NCI-H1930 (cell line): ENCODE data around the gene CCDC187.

Experiments
- DNase-seq, 2 experiments: peaks; one replicate each; lab custom pipeline; 2025; lab: John Stamatoyannopoulos, UW

The CCDC187 gene

GRCh38 chr9:136339173-136339957 lies 35.5 kb upstream of the CCDC187 start:
- peak; percentile 8 to 14 for DNase-seq

DNA sequence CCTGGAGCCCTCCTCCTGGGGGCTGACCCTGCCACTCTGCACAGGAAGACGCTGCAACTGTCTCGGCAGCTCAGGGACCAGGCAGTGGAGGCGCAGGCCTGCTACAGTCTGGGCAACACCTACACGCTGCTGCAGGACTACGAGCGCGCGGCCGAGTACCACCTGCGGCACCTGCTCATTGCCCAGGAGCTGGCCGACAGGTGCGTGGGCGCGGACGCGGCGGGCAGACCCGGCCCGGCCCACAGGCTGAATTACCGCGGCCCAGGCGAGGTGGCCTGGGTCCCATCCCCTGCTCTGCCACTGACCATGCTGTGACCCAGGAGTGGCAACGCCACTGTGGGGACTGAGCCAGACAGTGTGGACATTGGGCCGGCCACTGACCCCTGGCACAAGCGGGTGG lies 34.6 kb upstream of the CCDC187 start:
- DNase-seq = no peak

DNA sequence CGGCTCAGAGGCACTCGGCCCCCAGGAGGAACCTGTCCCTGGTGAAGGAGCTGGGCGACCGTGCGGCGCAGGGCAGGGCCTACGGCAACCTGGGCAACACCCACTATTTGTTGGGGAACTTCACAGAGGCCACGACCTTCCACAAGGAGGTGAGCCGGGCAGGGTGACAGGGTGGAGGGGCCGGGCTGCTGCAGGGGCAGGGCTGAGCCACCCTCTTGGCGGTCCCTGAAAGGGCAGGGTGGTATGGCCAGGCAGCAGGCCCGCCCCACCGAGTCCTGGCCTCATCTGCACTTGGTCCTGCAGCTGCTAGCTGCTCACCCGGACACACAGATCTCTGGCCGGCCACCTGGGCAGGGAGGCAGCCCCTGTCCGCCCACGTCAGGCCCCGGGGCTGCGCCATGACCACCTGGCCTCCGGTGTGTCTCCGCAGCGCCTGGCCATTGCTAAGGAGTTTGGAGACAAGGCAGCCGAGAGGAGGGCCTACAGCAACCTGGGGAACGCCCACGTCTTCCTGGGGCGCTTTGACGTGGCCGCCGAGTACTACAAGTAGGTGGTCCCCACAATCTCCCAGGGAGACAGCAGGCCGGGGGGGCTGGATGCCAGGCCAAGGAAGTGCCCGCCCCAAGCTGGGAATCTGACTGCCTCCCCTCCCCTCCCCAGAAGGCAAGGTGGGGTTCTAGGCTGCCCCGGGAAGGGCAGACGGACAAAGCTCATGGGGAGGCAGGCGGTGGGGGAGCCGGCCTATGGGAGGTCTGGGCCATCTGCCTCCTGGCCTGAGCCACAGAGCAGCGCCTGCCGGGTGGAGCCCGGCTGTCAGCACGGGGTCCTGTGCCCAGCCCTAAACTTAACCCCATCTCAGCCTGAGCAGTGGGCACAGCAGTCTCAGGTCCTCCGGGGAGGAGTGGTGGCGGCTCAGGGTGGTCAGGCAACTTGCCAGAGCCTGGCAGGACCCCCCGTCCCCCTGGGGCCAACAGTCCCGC lies 33.8 kb upstream of the CCDC187 start:
- no peak for DNase-seq

- DNase-seq = no peak
Measured at GRCh38 chr9:136336881-136337280, 33.0 kb upstream of the CCDC187 start.

DNA sequence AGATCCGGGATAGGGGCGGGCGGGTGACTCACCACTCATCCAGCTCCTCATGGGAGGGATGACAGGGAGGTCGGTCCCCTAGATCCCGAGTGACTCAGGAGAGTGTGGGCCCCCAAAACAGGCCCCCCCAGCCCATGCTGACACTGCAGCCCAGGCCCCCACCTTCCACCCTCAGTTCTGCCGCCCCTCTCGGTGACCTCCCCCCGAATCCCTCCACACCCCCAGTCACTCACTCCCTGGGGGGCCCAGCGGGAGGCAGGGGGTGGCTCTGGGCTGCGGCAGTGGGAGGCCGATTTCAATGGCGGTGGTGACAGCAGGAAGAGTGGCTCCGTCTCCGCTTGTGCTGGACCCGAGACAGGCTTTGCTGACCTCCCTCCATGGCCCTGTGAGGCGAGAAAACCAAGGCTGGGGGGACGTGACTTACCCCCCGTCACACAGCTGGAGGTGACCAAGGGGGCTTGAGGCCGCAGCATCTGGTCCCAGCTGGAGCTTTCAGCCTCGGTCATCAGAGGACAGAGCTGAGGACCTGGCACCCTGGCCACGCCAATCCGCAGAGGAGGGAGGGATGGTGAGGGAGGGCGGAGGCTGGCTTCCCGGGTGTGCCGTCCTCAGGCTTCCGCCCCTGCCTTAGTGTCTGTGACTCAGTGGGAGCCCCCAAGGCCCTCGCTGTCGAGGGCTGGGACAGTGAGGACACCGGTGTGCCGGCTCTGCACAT lies 32.4 kb upstream of the CCDC187 start:
- DNase-seq = no peak

DNA sequence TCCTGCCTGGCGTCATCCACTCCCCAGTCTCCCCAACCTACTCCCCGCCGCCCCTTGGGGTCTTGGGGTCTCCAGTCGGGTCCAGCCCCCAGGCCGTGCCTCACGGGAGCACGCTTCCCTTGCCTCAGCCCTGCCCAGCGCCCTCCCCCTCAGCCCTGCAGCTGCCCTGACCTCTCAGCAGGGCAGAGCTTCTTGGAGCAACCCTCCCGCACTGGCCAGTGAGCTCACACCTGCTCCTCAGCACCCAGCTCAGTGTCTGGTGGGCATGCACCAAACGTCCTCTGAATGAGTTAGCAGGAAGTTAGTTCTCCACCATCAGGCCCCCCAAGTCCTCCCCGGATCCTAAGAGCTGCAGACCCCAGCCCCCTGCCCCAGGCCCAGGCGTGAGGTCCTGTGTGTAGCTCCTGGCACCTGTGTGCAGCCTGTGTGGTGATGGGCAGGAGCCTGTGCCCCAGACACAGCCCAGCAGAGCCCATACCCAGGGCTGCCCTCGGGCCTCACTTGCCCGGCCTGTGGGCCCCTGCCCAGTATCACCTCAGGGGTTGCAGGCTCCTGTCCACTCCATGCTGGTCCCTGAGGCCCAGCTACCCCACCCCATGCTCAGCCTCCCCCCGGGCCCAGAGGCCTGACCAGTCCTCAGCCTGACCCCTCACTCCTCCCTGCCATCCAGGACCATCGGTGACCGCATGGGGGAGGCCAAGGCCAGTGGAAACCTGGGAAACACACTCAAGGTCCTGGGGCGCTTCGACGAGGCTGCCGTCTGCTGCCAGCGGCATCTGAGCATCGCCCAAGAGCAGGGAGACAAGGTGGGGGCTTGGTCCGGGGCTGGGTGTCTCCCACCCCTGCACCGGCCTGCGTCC lies 31.6 kb upstream of the CCDC187 start:
- DNase-seq = no peak

DNA sequence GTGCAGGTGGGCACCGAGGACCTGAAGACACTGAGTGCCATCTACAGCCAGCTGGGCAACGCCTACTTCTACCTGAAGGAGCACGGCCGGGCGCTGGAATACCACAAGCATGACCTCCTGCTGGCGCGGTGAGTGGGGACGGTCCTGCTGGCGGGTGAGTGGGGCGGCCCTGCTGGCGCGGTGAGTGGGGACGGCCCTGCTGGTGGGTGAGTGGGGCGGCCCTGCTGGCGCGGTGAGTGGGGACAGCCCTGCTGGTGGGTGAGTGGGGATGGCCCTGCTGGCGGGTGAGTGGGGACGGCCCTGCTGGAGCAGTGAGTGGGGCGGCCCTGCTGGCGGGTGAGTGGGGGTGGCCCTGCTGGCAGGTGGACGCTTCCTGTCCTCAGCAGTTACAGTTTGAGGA lies 30.6 kb upstream of the CCDC187 start:
- no peak for DNase-seq

GRCh38 chr9:136333486-136333885 lies 29.6 kb upstream of the CCDC187 start:
- DNase-seq = no peak

- DNase-seq = no peak
Measured at GRCh38 chr9:136333045-136333444, 29.2 kb upstream of the CCDC187 start.

GRCh38 chr9:136332482-136332983 lies 28.6 kb upstream of the CCDC187 start:
- no peak for DNase-seq

- DNase-seq = no peak
Measured at GRCh38 chr9:136331556-136332481, 27.9 kb upstream of the CCDC187 start.

- DNase-seq = no peak
Measured at GRCh38 chr9:136331030-136331429, 27.1 kb upstream of the CCDC187 start.

DNA sequence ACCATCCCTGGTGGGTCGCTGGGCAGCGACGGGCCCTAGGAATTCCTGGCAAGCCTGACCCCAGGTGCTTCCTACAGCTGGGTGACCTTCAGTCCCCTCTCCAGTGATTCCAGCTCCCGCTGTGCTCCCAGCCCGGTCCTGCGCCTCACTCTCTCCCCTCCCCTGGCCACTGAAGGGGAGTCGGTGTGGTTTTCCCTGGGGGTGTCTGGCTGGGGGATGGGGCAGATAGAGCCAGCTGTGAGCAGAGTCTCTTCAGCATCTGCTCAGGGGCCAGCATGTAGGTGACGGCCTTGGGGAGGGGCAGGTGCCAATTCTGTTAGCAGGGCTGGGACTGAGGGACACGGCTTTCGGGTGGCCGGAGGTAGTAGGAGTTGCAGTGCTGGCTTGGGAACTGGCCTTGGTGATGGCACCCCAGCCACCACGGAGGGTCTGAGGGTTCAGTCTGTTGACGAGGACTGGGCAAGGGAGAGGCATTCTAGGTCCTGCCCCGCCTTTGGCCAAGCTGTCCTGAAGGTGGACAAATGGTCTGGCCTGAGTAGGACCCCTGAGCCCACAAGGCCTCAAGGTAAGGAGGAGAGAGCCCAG lies 26.6 kb upstream of the CCDC187 start:
- no peak for DNase-seq

GRCh38 chr9:136329636-136330405 lies 25.9 kb upstream of the CCDC187 start:
- DNase-seq = no peak

DNA sequence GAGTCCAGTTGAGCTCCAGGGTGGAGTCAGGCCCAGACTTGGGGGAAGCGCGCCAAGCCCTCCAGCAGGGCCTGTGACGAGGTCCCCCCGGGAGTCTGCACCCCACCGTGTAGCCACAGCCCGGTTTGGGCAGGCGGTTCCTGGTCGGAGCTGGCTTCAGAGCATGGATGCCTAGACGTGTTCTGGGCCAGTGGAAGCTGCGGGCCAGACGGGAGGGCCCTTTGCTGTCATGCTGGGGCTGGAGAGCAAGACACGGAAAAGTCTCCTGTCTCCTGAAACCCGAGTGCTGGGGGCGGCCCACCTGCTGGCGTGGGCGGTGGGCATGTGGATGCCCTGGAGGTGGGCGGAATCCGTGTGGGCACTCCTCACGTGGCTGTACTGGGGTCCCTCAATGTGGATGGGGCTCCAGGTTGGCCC lies 25.3 kb upstream of the CCDC187 start:
- DNase-seq = no peak

DNA sequence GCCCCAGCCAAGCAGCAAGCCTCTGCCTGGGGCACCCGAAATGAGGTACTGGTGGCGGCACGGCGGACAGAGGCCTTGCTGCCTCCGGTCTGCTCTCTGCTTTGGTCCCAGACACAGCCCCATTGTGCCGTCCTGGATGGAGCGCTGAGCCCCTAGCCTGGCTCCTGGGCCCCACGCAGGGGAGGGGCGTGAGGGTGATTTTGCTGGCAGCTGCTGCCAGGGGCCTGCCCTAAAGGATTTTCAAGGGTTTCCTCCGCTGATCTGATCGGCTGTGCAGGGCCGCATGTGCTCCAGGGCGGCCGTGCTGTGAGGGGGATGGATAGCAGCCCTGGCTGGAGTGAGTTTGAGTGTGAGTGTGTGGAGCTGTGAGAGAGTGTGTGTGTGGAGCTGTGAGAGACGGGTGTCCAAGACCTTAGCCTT lies 24.7 kb upstream of the CCDC187 start:
- no peak for DNase-seq

- DNase-seq = no peak
Measured at GRCh38 chr9:136328011-136328621, 24.2 kb upstream of the CCDC187 start.

DNA sequence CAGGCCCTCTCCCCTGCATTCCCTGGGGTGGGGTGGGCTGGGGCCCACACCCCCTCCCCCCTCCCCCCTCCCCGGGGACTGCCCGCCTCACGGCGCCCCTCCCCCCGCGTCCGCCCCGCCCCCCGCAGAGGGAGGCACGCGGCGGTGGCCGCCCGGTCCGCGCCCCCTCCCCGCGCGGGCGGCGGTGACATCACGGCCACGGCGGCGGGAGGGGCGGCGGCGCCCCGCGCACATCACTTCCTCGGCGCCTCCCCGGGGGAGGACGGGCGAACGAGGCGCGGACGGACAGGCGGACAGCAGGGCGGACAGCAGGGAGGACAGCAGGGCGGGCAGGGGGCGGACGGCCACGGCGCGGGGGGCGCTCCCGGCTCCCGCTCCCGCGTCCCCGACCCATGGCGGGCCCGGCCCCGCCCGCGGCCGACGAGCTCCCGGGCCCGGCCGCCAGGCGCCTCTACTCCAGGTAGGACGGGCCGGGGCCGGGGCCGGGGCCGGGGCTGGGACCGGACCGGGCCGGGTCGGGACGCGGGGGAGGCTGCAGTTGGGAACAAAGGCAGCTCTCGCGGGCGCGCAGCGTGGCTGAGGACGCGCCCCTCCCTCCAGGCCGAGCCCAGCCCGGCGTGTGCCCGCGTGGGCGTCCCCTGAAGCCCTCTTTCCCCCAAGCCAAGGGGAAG lies 23.5 kb upstream of the CCDC187 start, which contains the start of gene GPSM1:
Gene GPSM1, plus strand, starts transcription at position 236 of the 671 bp plus-strand sequence. Its CDS starts 157 bp downstream, at position 393.
- peak; percentile 34 to 60 for DNase-seq
